T-helper 2 cell treated with Interferon-gamma antibody and Interleukin-4, amounts not matched to agents 5 μg/mL and 100 μg/mL, for 36 hours (primary cell): ENCODE data around the gene FAM136A.
"Not testable (repeated sequence)": the region's sequence is repeated elsewhere in the genome, so short reads cannot be mapped to it uniquely, and the experiment has no call there.

Source experiments
- DNase-seq: peaks from one replicate; pipeline ENCODE4 v3.0.0; 2021; ENCODE audit warnings: low spot score
- H3K27ac Mint-ChIP-seq: one replicate; pipeline ENCODE4 v1.8.0; 2021; ENCODE audit warnings: mild to moderate bottlenecking, mixed read lengths
- H3K27me3 Mint-ChIP-seq: one replicate; pipeline ENCODE4 v1.8.0; 2021; ENCODE audit warnings: low read depth, mixed read lengths
- H3K36me3 Mint-ChIP-seq: one replicate; pipeline ENCODE4 v1.8.0; 2021; ENCODE audit warnings: low read depth, mixed read lengths
- H3K4me1 Mint-ChIP-seq: one replicate; pipeline ENCODE4 v1.8.0; 2021; ENCODE audit warnings: low read depth, mixed read lengths
- H3K4me3 Mint-ChIP-seq: one replicate; pipeline ENCODE4 v1.8.0; 2022; ENCODE audit warnings: mild to moderate bottlenecking, moderate library complexity, mixed read lengths
- H3K9me3 Mint-ChIP-seq: one replicate; pipeline ENCODE4 v1.8.0; 2021; ENCODE audit warnings: mixed read lengths

FAM136A gene

GRCh38 chr2:70266925-70267324 lies 34.9 kb downstream of the FAM136A start:
- not testable (repeated sequence) for H3K9me3 Mint-ChIP-seq, H3K27me3 Mint-ChIP-seq, H3K4me1 Mint-ChIP-seq, H3K27ac Mint-ChIP-seq, H3K4me3 Mint-ChIP-seq, DNase-seq
- peaks cover 12% of the 10 kb centered on the region for H3K36me3 Mint-ChIP-seq

GRCh38 chr2:70261501-70261900 lies 40.4 kb downstream of the FAM136A start:
- H3K36me3 Mint-ChIP-seq, result peaks cover 24% of the 10 kb centered on the region

GRCh38 chr2:70258532-70258875 lies 43.4 kb downstream of the FAM136A start:
- Mint-ChIP-seq H3K27ac (peak overlapping the region; percentile 15), H3K4me1 (peaks cover 29% of the 10 kb centered on the region), H3K4me3 (peak overlapping the region; percentile 90), H3K27me3 (no peaks in the 10 kb centered on the region), H3K9me3 (no peaks in the 10 kb centered on the region), H3K36me3 (peaks cover 19% of the 10 kb centered on the region)
- DNase-seq, result no peak

More at GRCh38 chr2:70261501-70261900, 40.4 kb downstream of the FAM136A start:
- Mint-ChIP-seq H3K4me3 (no peak overlapping the region), H3K27me3 (no peaks in the 10 kb centered on the region), H3K27ac (no peak overlapping the region), H3K9me3 (no peaks in the 10 kb centered on the region), H3K4me1 (peaks cover 26% of the 10 kb centered on the region)
- no peak for DNase-seq

DNA sequence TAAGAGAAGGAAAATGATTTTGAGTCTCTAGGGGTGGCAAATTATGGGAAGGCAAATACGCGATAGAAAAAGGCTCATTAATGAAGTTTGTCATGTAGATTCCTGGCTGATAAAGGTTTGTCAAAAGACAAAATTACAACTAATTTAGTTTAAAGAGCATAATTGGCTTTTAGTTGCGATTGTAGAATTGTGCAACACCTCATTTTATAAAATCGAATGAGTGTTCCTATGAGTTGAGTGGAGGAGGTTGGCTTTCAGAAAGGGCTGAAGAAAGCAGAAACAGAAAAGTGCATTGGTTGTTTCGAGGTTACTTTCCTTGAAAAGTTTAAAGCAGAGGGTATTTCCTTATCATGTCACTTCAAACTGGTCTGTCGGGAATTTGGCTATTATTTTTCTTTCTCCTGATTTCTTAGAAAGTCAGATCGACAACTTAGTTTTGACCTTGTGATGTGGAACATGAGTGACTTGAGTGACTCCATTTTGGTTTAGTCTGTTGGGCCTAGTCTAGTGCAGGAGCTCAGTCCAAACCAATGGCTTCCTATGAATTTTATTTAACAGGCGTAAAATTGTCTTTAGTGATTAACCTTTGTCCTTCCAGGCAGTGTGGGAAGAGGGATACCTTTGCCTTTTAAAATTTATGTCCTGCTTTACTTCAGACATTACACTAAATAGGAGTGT lies 46.1 kb downstream of the FAM136A start:
- Mint-ChIP-seq H3K27ac (peak overlapping the region; percentile 8), H3K27me3 (no peaks in the 10 kb centered on the region), H3K9me3 (no peaks in the 10 kb centered on the region), H3K36me3 (peaks cover 7% of the 10 kb centered on the region), H3K4me3 (peak overlapping the region; percentile 30), H3K4me1 (peaks cover 20% of the 10 kb centered on the region)
- no peak for DNase-seq

GRCh38 chr2:70250434-70250833 lies 51.4 kb downstream of the FAM136A start:
- H3K4me3 Mint-ChIP-seq, result no peak overlapping the region
- H3K4me1 Mint-ChIP-seq, result peaks cover 16% of the 10 kb centered on the region
- no peak overlapping the region for H3K27ac Mint-ChIP-seq
- no peaks in the 10 kb centered on the region for H3K9me3 Mint-ChIP-seq
- H3K27me3 Mint-ChIP-seq, result peaks cover 4% of the 10 kb centered on the region
- no peak for DNase-seq
- peaks cover 15% of the 10 kb centered on the region for H3K36me3 Mint-ChIP-seq

- DNase-seq, result peak; percentile 99
- H3K27ac Mint-ChIP-seq, result peak within 1 kb of the TSS; percentile 94
- H3K9me3 Mint-ChIP-seq, result no peaks in the 10 kb centered on the region
- peaks cover 25% of the 10 kb centered on the region for H3K4me1 Mint-ChIP-seq
- peaks cover 4% of the 10 kb centered on the region for H3K27me3 Mint-ChIP-seq
- H3K4me3 Mint-ChIP-seq, result peak within 1 kb of the TSS; percentile 90
- H3K36me3 Mint-ChIP-seq, result peaks cover 21% of the 10 kb centered on the region
Measured at GRCh38 chr2:70248181-70248847, 53.6 kb downstream of the FAM136A start, which contains the start of gene TIA1. TSS of gene TIA1 (minus strand) at chr2:70248628. CDS start at chr2:70248430, 198 bp downstream.

DNA sequence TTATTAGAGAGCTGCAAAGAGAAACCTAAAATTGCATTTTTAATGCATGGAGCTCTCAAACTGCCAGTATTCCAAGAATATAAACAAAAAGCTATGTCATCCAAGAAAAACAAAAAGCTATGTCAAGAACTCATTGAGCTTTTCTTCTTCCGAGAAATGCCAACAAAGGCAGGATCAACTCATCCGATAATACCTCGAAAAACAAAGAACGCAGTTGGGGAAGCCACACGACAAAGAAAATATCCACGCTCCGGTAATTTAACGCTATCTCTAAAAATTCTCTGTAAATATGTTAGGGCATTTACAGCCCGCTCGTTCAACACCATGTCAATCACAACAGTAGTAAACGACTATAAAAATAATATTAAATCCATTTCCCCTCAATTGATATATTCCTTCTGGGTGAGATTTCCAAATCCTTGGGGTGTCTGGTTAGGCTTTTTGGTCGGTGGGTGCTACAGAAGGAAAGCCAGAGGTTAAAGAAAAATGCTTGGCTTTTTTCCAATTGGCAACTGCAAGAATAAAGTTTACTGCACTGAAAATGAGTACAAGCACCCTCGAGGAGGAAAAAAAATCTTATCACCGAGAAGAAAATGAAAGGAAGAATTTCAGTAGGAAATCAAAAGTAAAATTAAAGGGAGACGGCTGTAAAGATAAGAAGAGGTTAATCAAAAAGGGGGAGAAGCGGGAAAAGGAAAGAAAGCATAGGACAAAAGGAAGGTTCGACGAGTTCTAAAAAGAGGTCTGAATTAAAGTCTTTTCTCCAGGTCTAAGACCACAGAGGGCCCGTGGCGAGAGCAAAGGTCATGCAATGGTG lies 54.3 kb downstream of the FAM136A start:
- H3K9me3 Mint-ChIP-seq, result no peaks in the 10 kb centered on the region
- peak overlapping the region; percentile 90 for H3K4me3 Mint-ChIP-seq
- peaks cover 25% of the 10 kb centered on the region for H3K36me3 Mint-ChIP-seq
- peaks cover 31% of the 10 kb centered on the region for H3K4me1 Mint-ChIP-seq
- peaks cover 4% of the 10 kb centered on the region for H3K27me3 Mint-ChIP-seq
- DNase-seq, result no peak
- peak overlapping the region; percentile 94 for H3K27ac Mint-ChIP-seq
